ENCODE data around the gene TOR1AIP2. TPM values are rescaled to one million over a fixed set of nuclear protein-coding genes. Genes with fewer than 3 reads are reported as not detected.
A peak's percentile ranks its signal among the peaks of the same experiment; 100 is the strongest.

Gene TOR1AIP2
- total RNA-seq, 1 donor from 2014 or later: 57.4 TPM

DNA sequence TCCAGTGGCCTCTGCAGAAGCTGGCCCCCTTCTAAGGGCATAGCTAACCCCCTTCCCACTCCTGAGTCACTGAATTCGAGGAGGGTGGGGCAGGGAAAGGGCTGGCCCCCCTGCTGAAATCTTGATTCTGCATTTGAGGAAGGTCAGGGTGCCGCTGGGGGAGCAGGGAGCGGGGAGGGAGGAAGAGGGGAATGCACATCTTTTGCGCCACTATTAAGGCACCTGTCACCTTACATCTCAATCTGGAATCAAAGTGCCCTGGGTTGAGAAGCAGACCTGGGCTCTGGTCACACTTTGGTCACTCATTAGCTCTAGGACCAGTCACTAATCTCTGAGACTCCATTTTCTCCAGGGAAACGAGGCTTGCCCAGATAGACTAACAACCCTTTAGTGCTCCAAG lies 62.0 kb downstream of the TOR1AIP2 start:
- TF ChIP-seq, protein P1, sequence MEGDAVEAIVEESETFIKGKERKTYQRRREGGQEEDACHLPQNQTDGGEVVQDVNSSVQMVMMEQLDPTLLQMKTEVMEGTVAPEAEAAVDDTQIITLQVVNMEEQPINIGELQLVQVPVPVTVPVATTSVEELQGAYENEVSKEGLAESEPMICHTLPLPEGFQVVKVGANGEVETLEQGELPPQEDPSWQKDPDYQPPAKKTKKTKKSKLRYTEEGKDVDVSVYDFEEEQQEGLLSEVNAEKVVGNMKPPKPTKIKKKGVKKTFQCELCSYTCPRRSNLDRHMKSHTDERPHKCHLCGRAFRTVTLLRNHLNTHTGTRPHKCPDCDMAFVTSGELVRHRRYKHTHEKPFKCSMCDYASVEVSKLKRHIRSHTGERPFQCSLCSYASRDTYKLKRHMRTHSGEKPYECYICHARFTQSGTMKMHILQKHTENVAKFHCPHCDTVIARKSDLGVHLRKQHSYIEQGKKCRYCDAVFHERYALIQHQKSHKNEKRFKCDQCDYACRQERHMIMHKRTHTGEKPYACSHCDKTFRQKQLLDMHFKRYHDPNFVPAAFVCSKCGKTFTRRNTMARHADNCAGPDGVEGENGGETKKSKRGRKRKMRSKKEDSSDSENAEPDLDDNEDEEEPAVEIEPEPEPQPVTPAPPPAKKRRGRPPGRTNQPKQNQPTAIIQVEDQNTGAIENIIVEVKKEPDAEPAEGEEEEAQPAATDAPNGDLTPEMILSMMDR (conservative IDR thresholded peaks at IDR 0.05; ENCODE audit: low read depth, low read length): no peak
- no peak for DNase-seq (ENCODE audit: low read depth)
- peak overlapping the region; percentile 68 for H3K4me3 ChIP-seq (ENCODE audit: low read depth, low read length)

DNA sequence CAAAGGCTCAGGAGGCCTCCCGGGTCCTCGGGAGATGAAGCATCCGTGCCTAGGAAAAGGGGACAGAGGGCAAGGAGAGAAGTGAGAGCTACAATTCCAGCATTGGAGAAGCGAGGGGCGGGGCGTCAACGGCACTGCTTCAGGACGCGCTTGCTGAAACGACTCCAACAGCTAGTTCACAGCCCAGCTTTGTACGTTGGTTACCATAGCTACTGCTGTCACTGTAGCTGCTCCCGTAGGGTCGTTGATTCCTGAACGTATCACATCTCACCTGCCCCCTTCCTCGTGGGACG lies 63.1 kb downstream of the TOR1AIP2 start:
- peak overlapping the region; percentile 68 for H3K4me3 ChIP-seq (ENCODE audit: low read depth, low read length)
- TF ChIP-seq, protein P1 (conservative IDR thresholded peaks at IDR 0.05; ENCODE audit: low read depth, low read length): no peak
- no peak for DNase-seq (ENCODE audit: low read depth)

DNA sequence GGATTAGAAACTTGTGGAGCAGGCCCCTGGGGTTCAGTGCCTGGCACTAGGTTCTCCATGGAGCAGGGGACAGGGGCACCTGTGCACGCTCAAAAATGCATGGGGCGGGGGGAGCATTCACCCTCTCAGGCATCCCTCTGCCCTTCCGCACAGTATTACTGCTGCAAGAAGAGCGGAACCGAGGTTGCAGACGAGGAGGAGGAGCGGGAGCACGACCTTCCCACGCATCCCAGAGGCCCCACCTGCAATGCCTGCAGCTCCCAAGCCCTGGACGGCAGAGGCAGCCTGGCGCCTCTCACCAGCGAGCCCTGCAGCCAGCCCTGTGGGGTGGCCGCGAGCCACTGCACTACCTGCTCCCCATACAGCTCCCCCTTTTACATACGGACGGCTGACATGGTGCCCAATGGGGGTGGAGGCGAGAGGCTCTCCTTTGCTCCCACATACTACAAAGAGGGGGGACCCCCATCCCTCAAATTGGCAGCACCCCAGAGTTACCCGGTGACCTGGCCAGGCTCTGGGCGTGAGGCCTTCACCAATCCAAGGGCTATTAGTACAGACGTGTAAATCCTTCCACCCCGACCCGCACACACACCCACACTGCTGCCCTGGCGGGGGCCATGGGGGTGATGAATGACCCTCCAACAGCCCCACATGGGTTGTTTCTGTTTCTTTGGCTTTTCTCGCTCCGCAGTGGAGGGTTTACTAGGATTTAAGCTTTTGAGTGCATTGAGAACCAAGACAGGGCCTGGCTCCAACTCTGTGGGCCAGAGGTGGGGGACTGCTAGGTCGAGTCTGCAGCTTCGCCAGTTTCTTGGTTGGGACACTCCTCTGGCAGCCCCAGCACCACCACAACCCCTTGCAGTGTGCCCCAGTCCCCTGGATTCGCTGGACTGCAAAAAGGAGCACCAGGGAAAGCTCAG lies 63.7 kb downstream of the TOR1AIP2 start:
- TF ChIP-seq, protein P1 (conservative IDR thresholded peaks at IDR 0.05; ENCODE audit: low read depth, low read length): no peak
- no peak for DNase-seq (ENCODE audit: low read depth)

DNA sequence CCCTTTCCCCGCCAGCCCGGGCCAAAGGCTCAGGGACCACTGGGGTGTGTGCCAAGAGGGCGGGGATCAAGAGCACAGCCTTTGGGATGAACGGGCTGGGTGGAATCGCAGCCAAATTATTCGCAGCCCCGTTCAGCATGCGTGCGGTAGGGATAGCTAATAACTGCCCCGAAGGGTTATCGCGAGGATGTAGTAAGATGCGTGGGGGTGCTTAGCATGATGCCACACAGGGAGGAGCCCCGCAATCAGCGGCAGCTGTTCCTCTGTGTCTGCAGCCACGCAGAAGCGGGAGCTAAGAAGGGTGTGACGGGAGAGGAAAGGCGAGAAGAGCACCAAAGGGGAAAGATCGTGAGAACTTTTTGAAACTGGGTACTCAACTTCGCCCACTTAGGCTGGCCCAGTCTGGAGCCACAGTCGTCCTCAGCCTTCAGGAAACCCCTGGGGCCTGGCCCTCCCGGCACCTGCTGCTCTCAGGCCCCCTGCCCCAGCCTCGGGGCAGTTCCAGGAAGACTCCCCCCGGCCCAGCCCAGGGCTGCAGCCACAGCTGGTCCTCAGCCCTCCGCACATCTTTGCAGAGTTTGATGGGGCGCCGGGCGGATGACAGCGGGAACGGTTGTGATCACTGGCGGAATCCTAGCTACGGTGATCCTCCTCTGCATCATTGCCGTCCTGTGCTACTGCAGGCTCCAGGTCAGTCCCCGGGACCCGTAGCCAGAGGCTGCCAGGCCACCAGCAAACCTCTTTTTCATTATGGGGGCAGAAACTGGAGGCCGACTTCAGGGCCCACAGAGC lies 64.9 kb downstream of the TOR1AIP2 start:
- TF ChIP-seq, protein P1 (conservative IDR thresholded peaks at IDR 0.05; ENCODE audit: low read depth, low read length): no peak
- DNase-seq (ENCODE audit: low read depth): no peak
- no peak overlapping the region for H3K4me3 ChIP-seq (ENCODE audit: low read depth, low read length)

More for the DNA sequence above, 63.7 kb downstream of the TOR1AIP2 start:
- H3K4me3 ChIP-seq (ENCODE audit: low read depth, low read length): peak overlapping the region; percentile 68

DNA sequence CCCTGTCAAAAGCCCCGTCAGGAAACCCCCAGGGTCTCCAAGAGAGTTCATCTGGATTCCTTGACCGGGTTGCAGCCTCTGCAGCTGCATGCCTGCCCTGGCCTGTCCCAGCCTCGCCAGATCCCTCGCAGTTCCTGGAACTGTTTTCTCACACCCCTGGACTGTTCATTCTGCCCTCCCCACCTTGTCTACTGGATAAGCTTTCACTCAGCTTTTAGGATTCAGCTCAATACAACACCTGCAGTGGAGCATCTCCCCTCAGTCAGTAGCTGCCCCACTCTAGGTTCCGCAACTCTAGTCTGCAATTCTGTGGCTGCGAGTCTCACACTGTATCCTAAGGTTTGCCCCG lies 67.3 kb downstream of the TOR1AIP2 start:
- no peak for DNase-seq (ENCODE audit: low read depth)
- no peak overlapping the region for H3K4me3 ChIP-seq (ENCODE audit: low read depth, low read length)
- TF ChIP-seq, protein P1 (conservative IDR thresholded peaks at IDR 0.05; ENCODE audit: low read depth, low read length): no peak

DNA sequence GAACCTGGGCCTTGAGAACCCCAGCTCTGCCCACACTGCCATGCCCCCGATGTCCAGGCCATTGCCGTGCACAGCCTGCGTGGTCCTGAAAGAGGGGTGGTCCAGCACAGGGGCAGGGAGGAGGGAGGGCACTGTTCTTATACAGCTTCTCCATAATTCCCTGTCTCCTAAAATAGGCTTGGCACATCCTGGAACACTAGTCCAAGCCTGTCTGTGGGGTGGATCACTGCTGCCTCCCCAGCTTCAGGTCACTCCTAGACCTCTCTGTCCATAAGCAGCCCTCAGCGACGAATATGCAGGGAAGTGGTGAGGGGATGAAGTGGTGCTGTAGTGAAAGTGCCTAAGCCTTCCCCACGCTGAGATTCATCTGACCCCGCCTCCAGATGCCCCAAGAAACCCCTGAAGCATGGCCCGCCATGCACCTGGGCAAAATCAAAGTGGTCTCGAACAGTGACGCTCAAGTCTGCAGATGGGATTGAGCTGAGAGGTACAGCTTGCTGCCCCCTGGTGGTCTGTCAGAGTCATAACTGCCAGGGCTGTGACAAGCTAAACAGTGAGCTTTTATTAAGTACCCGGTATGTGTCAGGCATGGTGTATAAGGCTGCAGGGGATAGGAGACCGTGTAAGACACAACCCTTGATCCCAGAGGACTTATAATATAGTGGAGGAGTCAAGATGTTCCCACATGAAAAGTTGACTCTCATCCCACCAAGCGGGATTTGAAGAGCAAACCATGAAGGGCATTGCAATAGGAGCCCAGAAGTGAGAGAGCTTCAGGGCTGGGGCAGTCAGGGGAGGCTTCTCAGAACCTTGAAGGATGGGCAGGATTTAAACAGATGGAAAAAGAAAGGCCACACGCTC lies 67.9 kb downstream of the TOR1AIP2 start:
- no peak overlapping the region for H3K4me3 ChIP-seq (ENCODE audit: low read depth, low read length)
- peak; percentile 3 for DNase-seq (ENCODE audit: low read depth)
- TF ChIP-seq, protein P1 (conservative IDR thresholded peaks at IDR 0.05; ENCODE audit: low read depth, low read length): peak; percentile 87

Measured in epithelial cell of proximal tubule (primary cell).